Neural crest cell (in vitro differentiated cells): ENCODE measurements around the gene TUBA1C. TPM values are rescaled to one million over a fixed set of nuclear protein-coding genes. Genes with fewer than 3 reads are reported as not detected.

Source experiments
- DNase-seq: peaks from one replicate; pipeline ENCODE4 v3.0.0; 2021; ENCODE audit warnings: low read depth, mixed read lengths, low spot score
- H3K27ac Mint-ChIP-seq: one replicate; pipeline ENCODE4 v1.8.0; 2021; ENCODE audit warnings: mild to moderate bottlenecking, mixed read lengths; ENCODE audit not compliant: unreplicated experiment
- H3K27me3 Mint-ChIP-seq: 2 replicates; pipeline ENCODE4 v1.8.0; 2021; ENCODE audit warnings: low read depth, mild to moderate bottlenecking, mixed read lengths
- H3K36me3 Mint-ChIP-seq: 2 replicates; pipeline ENCODE4 v1.8.0; 2021; ENCODE audit warnings: low read depth, mild to moderate bottlenecking, mixed read lengths
- H3K4me1 Mint-ChIP-seq: 2 replicates; pipeline ENCODE4 v1.8.0; 2021; ENCODE audit warnings: mixed read lengths
- H3K4me3 Mint-ChIP-seq: one replicate; pipeline ENCODE4 v1.8.0; 2021; ENCODE audit warnings: mild to moderate bottlenecking, mixed read lengths
- H3K9me3 Mint-ChIP-seq: 2 replicates; pipeline ENCODE4 v1.8.0; 2021; ENCODE audit warnings: mixed read lengths
- total RNA-seq: library from RNA; stranded (reverse); gene quantifications from 2 replicates; pipeline ENCODE4 v1.2.1, GENCODE V29; 2021
- TF ChIP-seq, protein P1 (sequence below): fragments of 200-600 bp; sonication (generic); conservative IDR thresholded peaks from 2 replicates; pipeline ENCODE4 v1.5.0; 2021; ENCODE audit warnings: antibody characterized with exemption, mild to moderate bottlenecking

The TUBA1C gene
- total RNA-seq, 1 donor from 2014 or later = 203 TPM

DNA sequence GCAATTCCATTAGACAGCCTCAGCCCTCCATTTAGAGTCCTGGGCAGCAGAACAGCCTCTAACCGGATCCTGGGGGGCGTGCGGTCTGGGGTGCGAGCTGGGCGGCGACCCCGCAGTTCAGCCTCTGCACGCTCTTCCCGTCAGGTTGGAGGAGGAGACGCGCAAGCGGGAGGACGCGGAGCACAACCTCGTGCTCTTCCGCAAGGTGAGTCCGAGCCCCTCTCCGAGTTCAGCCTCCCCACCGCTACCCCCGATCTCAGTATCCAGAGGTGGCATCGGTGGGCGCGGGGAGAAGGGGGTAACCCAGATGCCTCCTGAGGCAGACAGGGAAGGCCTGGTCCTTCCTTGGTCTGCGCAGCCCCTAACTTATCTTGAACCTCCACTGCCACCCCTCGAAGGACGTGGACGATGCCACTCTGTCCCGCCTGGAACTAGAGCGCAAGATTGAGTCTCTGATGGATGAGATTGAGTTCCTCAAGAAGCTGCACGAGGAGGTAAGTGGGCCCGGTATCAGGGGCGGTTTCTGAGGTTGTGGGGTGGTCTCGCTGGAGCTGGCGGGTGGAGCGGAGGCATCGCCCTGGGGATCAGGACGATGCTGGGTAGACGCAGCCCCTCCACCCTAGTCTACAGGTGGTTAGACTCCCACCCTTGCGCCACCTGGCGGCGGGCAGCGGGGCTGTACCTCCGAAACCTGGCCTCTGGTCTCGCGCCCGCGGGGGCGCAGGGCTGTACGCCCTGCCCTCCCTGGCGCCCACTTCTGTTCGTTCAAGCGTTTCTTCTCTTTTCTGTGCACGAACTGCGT lies 31.4 kb downstream of the TUBA1C start:
- Mint-ChIP-seq H3K27me3 (peaks cover 92% of the 10 kb centered on the region), H3K4me3 (no peak overlapping the region), H3K36me3 (no peaks in the 10 kb centered on the region), H3K9me3 (no peaks in the 10 kb centered on the region), H3K4me1 (peaks cover 4% of the 10 kb centered on the region), H3K27ac (no peak overlapping the region)
- TF ChIP-seq, protein P1, sequence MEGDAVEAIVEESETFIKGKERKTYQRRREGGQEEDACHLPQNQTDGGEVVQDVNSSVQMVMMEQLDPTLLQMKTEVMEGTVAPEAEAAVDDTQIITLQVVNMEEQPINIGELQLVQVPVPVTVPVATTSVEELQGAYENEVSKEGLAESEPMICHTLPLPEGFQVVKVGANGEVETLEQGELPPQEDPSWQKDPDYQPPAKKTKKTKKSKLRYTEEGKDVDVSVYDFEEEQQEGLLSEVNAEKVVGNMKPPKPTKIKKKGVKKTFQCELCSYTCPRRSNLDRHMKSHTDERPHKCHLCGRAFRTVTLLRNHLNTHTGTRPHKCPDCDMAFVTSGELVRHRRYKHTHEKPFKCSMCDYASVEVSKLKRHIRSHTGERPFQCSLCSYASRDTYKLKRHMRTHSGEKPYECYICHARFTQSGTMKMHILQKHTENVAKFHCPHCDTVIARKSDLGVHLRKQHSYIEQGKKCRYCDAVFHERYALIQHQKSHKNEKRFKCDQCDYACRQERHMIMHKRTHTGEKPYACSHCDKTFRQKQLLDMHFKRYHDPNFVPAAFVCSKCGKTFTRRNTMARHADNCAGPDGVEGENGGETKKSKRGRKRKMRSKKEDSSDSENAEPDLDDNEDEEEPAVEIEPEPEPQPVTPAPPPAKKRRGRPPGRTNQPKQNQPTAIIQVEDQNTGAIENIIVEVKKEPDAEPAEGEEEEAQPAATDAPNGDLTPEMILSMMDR = peak; percentile 75
- peak; percentile 45 for DNase-seq

DNA sequence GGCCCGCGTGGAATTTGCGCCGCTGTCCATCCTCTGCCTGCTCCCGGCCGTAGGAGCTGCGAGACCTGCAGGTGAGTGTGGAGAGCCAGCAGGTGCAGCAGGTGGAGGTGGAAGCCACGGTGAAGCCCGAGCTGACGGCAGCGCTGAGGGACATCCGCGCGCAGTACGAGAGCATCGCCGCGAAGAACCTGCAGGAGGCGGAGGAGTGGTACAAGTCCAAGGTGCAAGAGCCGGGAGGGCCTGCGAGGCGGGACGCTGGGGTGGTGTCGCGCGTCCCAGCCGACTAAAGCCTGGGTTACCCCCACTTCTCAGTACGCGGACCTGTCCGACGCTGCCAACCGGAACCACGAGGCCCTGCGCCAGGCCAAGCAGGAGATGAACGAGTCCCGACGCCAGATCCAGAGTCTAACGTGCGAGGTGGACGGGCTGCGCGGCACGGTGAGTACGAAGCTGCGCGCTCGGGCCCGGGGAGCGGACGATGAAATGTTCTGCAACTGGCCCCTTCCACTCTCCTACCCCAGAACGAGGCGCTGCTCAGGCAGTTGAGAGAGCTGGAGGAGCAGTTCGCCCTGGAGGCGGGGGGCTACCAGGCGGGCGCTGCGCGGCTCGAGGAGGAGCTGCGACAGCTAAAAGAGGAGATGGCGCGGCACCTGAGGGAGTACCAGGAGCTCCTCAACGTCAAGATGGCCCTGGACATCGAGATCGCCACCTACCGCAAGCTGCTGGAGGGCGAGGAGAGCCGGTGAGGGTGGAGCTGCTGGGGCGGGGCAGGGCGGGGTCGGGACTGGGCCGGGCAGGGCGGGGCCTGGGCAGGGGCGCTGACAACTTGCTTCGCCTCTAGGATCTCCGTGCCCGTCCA lies 32.2 kb downstream of the TUBA1C start:
- Mint-ChIP-seq H3K27ac (no peak overlapping the region), H3K4me3 (peak overlapping the region; percentile 9), H3K36me3 (no peaks in the 10 kb centered on the region), H3K27me3 (peaks cover 92% of the 10 kb centered on the region), H3K4me1 (peaks cover 4% of the 10 kb centered on the region), H3K9me3 (no peaks in the 10 kb centered on the region)
- TF ChIP-seq, protein P1 = no peak
- no peak for DNase-seq

DNA sequence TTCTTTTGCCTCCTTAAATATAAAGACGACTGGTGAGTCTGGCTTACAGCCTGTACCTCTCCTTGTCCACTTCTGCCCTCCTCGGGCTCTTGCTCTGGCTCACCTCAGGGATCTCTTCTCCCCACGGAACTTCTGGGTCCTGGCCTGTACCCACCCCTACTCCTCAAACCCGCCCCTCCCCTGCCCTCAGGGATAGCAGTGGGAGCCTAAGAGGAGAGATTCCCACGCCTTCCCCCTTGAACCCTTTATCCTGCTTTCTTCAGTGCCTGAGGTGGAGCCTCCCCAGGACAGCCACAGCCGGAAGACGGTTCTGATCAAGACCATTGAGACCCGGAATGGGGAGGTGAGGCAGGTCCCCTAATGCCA lies 32.8 kb downstream of the TUBA1C start:
- H3K9me3 Mint-ChIP-seq = no peaks in the 10 kb centered on the region
- H3K27me3 Mint-ChIP-seq = peaks cover 87% of the 10 kb centered on the region
- no peak overlapping the region for H3K27ac Mint-ChIP-seq
- no peak overlapping the region for H3K4me3 Mint-ChIP-seq
- H3K36me3 Mint-ChIP-seq = no peaks in the 10 kb centered on the region
- no peak for DNase-seq
- TF ChIP-seq, protein P1 = no peak
- peaks cover 4% of the 10 kb centered on the region for H3K4me1 Mint-ChIP-seq

DNA sequence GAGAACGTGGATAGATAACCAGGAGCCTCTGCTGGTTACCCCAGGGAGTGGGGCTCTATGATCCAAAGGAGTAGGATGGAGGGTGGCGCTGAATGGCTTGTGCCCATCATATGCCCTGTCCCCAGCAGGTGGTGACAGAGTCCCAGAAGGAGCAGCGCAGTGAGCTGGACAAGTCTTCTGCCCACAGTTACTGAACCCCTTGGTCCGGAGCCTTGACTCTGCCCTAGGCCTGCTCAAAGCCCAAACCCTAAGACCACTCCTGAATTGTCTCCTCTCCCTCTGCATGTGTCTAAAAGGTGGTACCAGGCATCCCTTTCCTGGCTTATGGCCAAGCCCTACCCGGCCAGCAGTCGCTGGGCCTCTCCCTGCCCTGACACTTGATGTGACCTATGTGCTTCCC lies 33.3 kb downstream of the TUBA1C start:
- Mint-ChIP-seq H3K4me3 (no peak overlapping the region), H3K4me1 (peaks cover 4% of the 10 kb centered on the region), H3K9me3 (no peaks in the 10 kb centered on the region), H3K27me3 (peaks cover 87% of the 10 kb centered on the region), H3K36me3 (no peaks in the 10 kb centered on the region), H3K27ac (no peak overlapping the region)
- DNase-seq = no peak
- TF ChIP-seq, protein P1 = no peak

DNA sequence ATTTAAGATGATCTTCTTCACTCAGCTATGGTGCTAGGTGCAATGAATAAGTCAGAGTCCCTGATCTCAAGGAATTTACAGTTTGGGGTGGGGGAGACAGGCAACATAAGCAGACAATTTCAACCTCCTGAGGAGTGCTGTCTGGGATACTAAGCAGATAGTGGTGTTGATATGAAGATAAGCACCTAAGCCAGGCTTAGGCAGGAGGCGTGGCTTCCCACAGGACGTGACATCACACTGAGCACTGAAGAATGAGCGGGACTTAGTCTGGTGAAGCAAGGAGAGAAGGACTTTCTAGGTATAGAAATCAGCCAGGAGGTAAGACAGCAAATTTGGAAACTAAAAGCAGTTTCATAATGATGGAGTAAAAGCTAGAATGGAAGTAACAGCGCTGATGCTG lies 36.9 kb downstream of the TUBA1C start:
- Mint-ChIP-seq H3K27me3 (peaks cover 68% of the 10 kb centered on the region), H3K9me3 (no peaks in the 10 kb centered on the region), H3K4me1 (peaks cover 4% of the 10 kb centered on the region), H3K27ac (no peak overlapping the region), H3K36me3 (no peaks in the 10 kb centered on the region), H3K4me3 (no peak overlapping the region)
- no peak for DNase-seq
- TF ChIP-seq, protein P1 = no peak
